H1 (cell line): ENCODE data around the gene HABP4. TPM values are rescaled to one million over a fixed set of nuclear protein-coding genes. Genes with fewer than 3 reads are reported as not detected.
A peak's percentile ranks its signal among the peaks of the same experiment; 100 is the strongest.

Experiments used
- CTCF ChIA-PET: fragments of 300-600 bp; sonication (Branson Sonifier 250); formaldehyde crosslinking; loops from one replicate; lab custom pipeline; 2021; ENCODE audit not compliant: partially characterized antibody; lab: Charles Lee
- POLR2A ChIA-PET: fragments of 300-600 bp; sonication (Branson Sonifier 250); formaldehyde crosslinking; loops from one replicate; lab custom pipeline; 2021; ENCODE audit warnings: inconsistent platforms; ENCODE audit not compliant: partially characterized antibody; lab: Charles Lee
- DNase-seq, 2 experiments: peaks; one replicate each; pipeline versions ENCODE4 v3.0.0 to v3.0.0-alpha.2; 2010 to 2022; ENCODE audit warnings: low spot score in 2 of 2, low read depth in 1 of 2, mixed read lengths in 1 of 2
- FAIRE-seq: peaks from 2 replicates; lab custom pipeline; 2011; peaks lifted over from hg19 to GRCh38; lab: Jason Lieb, UNC
- H2AFZ ChIP-seq: 2 replicates; pipeline ENCODE4 v1.8.1; 2012; ENCODE audit warnings: low read length, inconsistent platforms
- H2AK5ac ChIP-seq: 2 replicates; pipeline ENCODE4 v1.6.1; 2013; ENCODE audit warnings: low read depth, low read length
- H2BK120ac ChIP-seq: replicated peaks from 2 replicates; pipeline ENCODE3; 2013; ENCODE audit warnings: low read depth, low read length, inconsistent platforms
- H2BK12ac ChIP-seq: 2 replicates; pipeline ENCODE4 v1.6.1; 2013; ENCODE audit warnings: low read depth, low read length
- H2BK15ac ChIP-seq: 2 replicates; pipeline ENCODE4 v1.6.1; 2013; ENCODE audit warnings: low read length
- H2BK20ac ChIP-seq: 2 replicates; pipeline ENCODE4 v1.6.1; 2013; ENCODE audit warnings: low read length
- H2BK5ac ChIP-seq: 2 replicates; pipeline ENCODE4 v1.6.1; 2013; ENCODE audit warnings: low read depth, low read length
- H3K14ac ChIP-seq: 2 replicates; pipeline ENCODE4 v1.6.1; 2013; ENCODE audit warnings: inconsistent platforms; ENCODE audit not compliant: insufficient read length
- H3K18ac ChIP-seq: 2 replicates; pipeline ENCODE4 v1.6.1; 2013; ENCODE audit warnings: low read length; ENCODE audit errors: extremely low read depth
- H3K23ac ChIP-seq: 2 replicates; pipeline ENCODE4 v1.6.1; 2013; ENCODE audit warnings: inconsistent platforms; ENCODE audit not compliant: insufficient read length
- H3K23me2 ChIP-seq: 2 replicates; pipeline ENCODE4 v1.6.1; 2013; ENCODE audit warnings: low read depth, low read length
- H3K27ac ChIP-seq: 2 replicates; pipeline ENCODE4 v1.6.1; 2011; ENCODE audit warnings: low read depth, low read length, inconsistent platforms
- H3K27me3 ChIP-seq, 4 experiments: replicated peaks in 1 of 4; 1 replicate in 1 of 4; 2 replicates in 3 of 4; pipeline versions ENCODE4 v1.6.1 to v1.8.1; 2011 to 2013; ENCODE audit warnings: low read length in 3 of 4, mild to moderate bottlenecking in 3 of 4, inconsistent platforms in 2 of 4, mixed read lengths in 2 of 4, moderate library complexity in 1 of 4; ENCODE audit not compliant: control insufficient read depth in 3 of 4, insufficient read depth in 3 of 4; ENCODE audit errors: extremely low read depth in 1 of 4
- H3K36me3 ChIP-seq, 4 experiments: 2 replicates each; pipeline versions ENCODE4 v1.6.1 to v1.8.1; 2011 to 2013; ENCODE audit warnings: mild to moderate bottlenecking in 4 of 4, low read length in 3 of 4, moderate library complexity in 2 of 4, control low read depth in 1 of 4, inconsistent platforms in 1 of 4; ENCODE audit not compliant: insufficient read depth in 4 of 4, control insufficient read depth in 2 of 4
- H3K4ac ChIP-seq: replicated peaks from 2 replicates; pipeline ENCODE3; 2013; ENCODE audit warnings: low read length, low read depth, mixed read lengths, inconsistent platforms; ENCODE audit not compliant: insufficient read length
- H3K4me1 ChIP-seq, 4 experiments: replicated peaks in 1 of 4; 1 replicate in 1 of 4; 2 replicates in 3 of 4; pipeline versions ENCODE4 v1.6.1 to v1.8.1; 2011 to 2013; ENCODE audit warnings: low read length in 3 of 4, inconsistent platforms in 2 of 4, mixed read lengths in 1 of 4; ENCODE audit not compliant: insufficient read depth in 4 of 4, control insufficient read depth in 3 of 4
- H3K4me2 ChIP-seq, 2 experiments: 2 replicates each; pipeline versions ENCODE4 v1.6.1 to v1.8.1; 2011 to 2013; ENCODE audit warnings: low read depth in 2 of 2, low read length in 2 of 2, control low read depth in 1 of 2, inconsistent platforms in 1 of 2, mild to moderate bottlenecking in 1 of 2; ENCODE audit not compliant: insufficient read depth in 1 of 2
- H3K4me3 ChIP-seq, 4 experiments: fragments of 200-600, 300-600 bp in 1 of 4; sonication (generic), shearing (Covaris generic), sonication (Bioruptor Twin) in 1 of 4; 2 replicates each; pipeline versions ENCODE4 v1.5.1 to v1.8.1; 2011 to 2016; ENCODE audit warnings: low read length in 4 of 4, low read depth in 3 of 4, control low read depth in 2 of 4, inconsistent platforms in 2 of 4, mild to moderate bottlenecking in 2 of 4, mixed read lengths in 1 of 4, moderate library complexity in 1 of 4; ENCODE audit not compliant: insufficient read depth in 2 of 4; ENCODE audit errors: extremely low read depth in 1 of 4
- H3K56ac ChIP-seq: replicated peaks from 2 replicates; pipeline ENCODE3; 2013; ENCODE audit warnings: low read depth, mild to moderate bottlenecking, mixed read lengths, low read length, inconsistent platforms; ENCODE audit not compliant: insufficient read length
- H3K79me1 ChIP-seq: 2 replicates; pipeline ENCODE4 v1.6.1; 2013; ENCODE audit warnings: low read depth, low read length, control low read depth
- H3K79me2 ChIP-seq, 2 experiments: 2 replicates each; pipeline versions ENCODE4 v1.6.1 to v1.8.1; 2012 to 2013; ENCODE audit warnings: low read length in 2 of 2, mild to moderate bottlenecking in 2 of 2, inconsistent platforms in 1 of 2; ENCODE audit not compliant: insufficient read depth in 2 of 2, control insufficient read depth in 1 of 2
- H3K9ac ChIP-seq, 4 experiments: replicated peaks in 1 of 4; 1 replicate in 1 of 4; 2 replicates in 3 of 4; pipeline versions ENCODE4 v1.6.1 to v1.8.1; 2011 to 2013; ENCODE audit warnings: low read depth in 3 of 4, low read length in 3 of 4, control low read depth in 2 of 4, mild to moderate bottlenecking in 2 of 4, moderate library complexity in 2 of 4, inconsistent platforms in 1 of 4; ENCODE audit errors: extremely low read depth in 1 of 4
- H3K9me3 ChIP-seq, 2 experiments: 2 replicates each; pipeline versions ENCODE4 v1.6.1 to v1.8.1; 2012 to 2013; ENCODE audit warnings: mild to moderate bottlenecking in 2 of 2, moderate library complexity in 2 of 2, control low read depth in 1 of 2, inconsistent platforms in 1 of 2, low read depth in 1 of 2, low read length in 1 of 2, mixed read lengths in 1 of 2; ENCODE audit not compliant: insufficient read depth in 2 of 2
- H4K20me1 ChIP-seq, 2 experiments: replicated peaks in 1 of 2; 2 replicates each; pipeline versions ENCODE3 to v1.8.1; 2011 to 2013; ENCODE audit warnings: inconsistent platforms in 2 of 2, low read length in 2 of 2, mild to moderate bottlenecking in 1 of 2; ENCODE audit not compliant: insufficient read depth in 2 of 2, control insufficient read depth in 1 of 2
- H4K5ac ChIP-seq: 2 replicates; pipeline ENCODE4 v1.6.1; 2013; ENCODE audit warnings: low read length, low read depth, mixed read lengths, inconsistent platforms; ENCODE audit not compliant: insufficient read length
- H4K8ac ChIP-seq: 2 replicates; pipeline ENCODE4 v1.8.0; 2013; ENCODE audit warnings: mild to moderate bottlenecking, moderate library complexity, low read length, inconsistent platforms; ENCODE audit not compliant: insufficient read depth; ENCODE audit errors: extremely low read depth
- H4K91ac ChIP-seq: replicated peaks from 2 replicates; pipeline ENCODE3; 2013; ENCODE audit warnings: low read length, mixed read lengths, inconsistent platforms; ENCODE audit not compliant: insufficient read length
- ASH2L ChIP-seq: fragments of 200-600, 300-600 bp; sonication (generic); IDR thresholded peaks from one replicate; pipeline ENCODE4 v1.7.1; 2017; ENCODE audit warnings: low read length
- ATF3 ChIP-seq: IDR thresholded peaks from 2 replicates; pipeline ENCODE4 v1.6.1; 2011; ENCODE audit warnings: low read depth, mild to moderate bottlenecking, low read length; ENCODE audit not compliant: insufficient read depth
- CTBP2 ChIP-seq: IDR thresholded peaks from 2 replicates; pipeline ENCODE4 v1.7.0; 2011; ENCODE audit warnings: borderline replicate concordance, mild to moderate bottlenecking, moderate library complexity, mixed read lengths, low read length; ENCODE audit not compliant: insufficient read depth, insufficient read length
- EZH2 ChIP-seq: fragments of 200-600 bp; sonication (generic); IDR thresholded peaks from 2 replicates; pipeline ENCODE4 v1.7.1; 2012; ENCODE audit warnings: low read depth, mild to moderate bottlenecking, moderate library complexity, low read length, inconsistent platforms; ENCODE audit not compliant: severe bottlenecking
- GABPA ChIP-seq: IDR thresholded peaks from 2 replicates; pipeline ENCODE4 v1.6.1; 2011; ENCODE audit warnings: mild to moderate bottlenecking, low read length, moderate library complexity, borderline replicate concordance; ENCODE audit not compliant: insufficient read depth
- SAP30 ChIP-seq: fragments of 300-600 bp; sonication (generic); IDR thresholded peaks from 2 replicates; pipeline ENCODE4 v1.7.1; 2012; ENCODE audit warnings: low read length, moderate library complexity, mild to moderate bottlenecking, inconsistent platforms; ENCODE audit not compliant: insufficient read depth, insufficient replicate concordance
- SIN3A ChIP-seq, 2 experiments: IDR thresholded peaks in 1 of 2; conservative IDR thresholded peaks in 1 of 2; 2 replicates each; pipeline ENCODE4 v1.6.1; 2011 to 2012; ENCODE audit warnings: low read length in 2 of 2, improper control_type of control experiment in 1 of 2, low read depth in 1 of 2, mild to moderate bottlenecking in 1 of 2
- TBP ChIP-seq: IDR thresholded peaks from 2 replicates; pipeline ENCODE4 v1.6.1; 2011; ENCODE audit warnings: low read depth, low read length, improper control_type of control experiment
- WGBS, 2 experiments: shearing (Covaris generic) in 1 of 2; methylation state at CpG; one replicate each; pipeline versions ENCODE4 v1.1.6 to v1.1.7; 2013 to 2015; ENCODE audit warnings: low lambda C conversion rate in 2 of 2, mixed read lengths in 2 of 2, inconsistent platforms in 1 of 2, low coverage in 1 of 2, missing lambda C conversion rate in 1 of 2; ENCODE audit not compliant: insufficient replicate concordance in 2 of 2, insufficient coverage in 1 of 2, insufficient read length in 1 of 2; ENCODE audit errors: extremely low coverage in 1 of 2, missing lambda C conversion rate in 1 of 2; 5-methylcytosine and 5-hydroxymethylcytosine counted together
- polyA plus RNA-seq, 7 experiments: library from polyadenylated mRNA; depleted of rRNA in 3 of 7; stranded (reverse) in 5 of 7; unstranded in 2 of 7; fragments of >200 nt in 5 of 7; fragments of 200-250 nt in 2 of 7; gene quantifications; 1 replicate in 5 of 7; 2 replicates in 1 of 7; 4 replicates in 1 of 7; pipeline versions ENCODE4 v1.2.1 to v1.2.3, GENCODE V29; 2011 to 2013; ENCODE audit warnings: missing spikeins in 2 of 7, mixed read lengths in 2 of 7
- total RNA-seq: library from RNA; stranded (reverse); fragmentation: NEBNext Ultra II Directional; extraction: Animal tissue kit (Norgen Biotek cat#: 25700); gene quantifications from 2 replicates; pipeline ENCODE4 v1.2.1, GENCODE V29; 2021
- TF ChIP-seq, protein P1 (sequence below), 3 experiments: IDR thresholded peaks; 1 replicate in 2 of 3; 2 replicates in 1 of 3; pipeline versions ENCODE4 v1.5.1 to v1.6.1; 2011; ENCODE audit warnings: low read length in 3 of 3, mild to moderate bottlenecking in 3 of 3, inconsistent platforms in 2 of 3, low read depth in 1 of 3, moderate library complexity in 1 of 3; ENCODE audit not compliant: insufficient read depth in 1 of 3; ENCODE audit errors: control extremely low read depth in 1 of 3

Gene HABP4
- total and polyA plus RNA-seq, 2 of the 8 experiments (the other 6 are each of a cell fraction or from before 2014, with no cell fraction given) = 3.3 to 11.2 TPM

DNA sequence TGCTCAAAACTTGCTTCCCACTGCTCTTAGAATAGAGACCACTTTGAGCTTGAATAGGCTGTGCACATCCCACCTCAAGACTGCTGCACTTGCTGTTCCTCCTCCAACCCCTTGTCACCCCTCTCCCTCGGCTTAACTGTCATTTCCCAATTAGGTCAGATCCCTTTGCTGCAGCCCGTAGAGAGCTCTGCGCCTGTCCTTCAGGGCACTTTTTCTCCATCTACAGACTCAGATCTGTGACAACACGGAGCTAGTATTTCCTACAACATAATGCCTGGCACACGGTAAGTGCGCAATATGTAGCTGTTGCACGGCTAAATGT, 485 bp upstream of the HABP4 start:
- Histone ChIP-seq H3K18ac (no peak overlapping the region), H3K4me3 (peak overlapping the region; percentile 52 to 72 (median 60); a peak in 7 of 8 replicates), H4K5ac (no peak overlapping the region), H3K36me3 (no peaks in the 10 kb centered on the region), H3K79me1 (no peaks in the 10 kb centered on the region), H3K23me2 (peaks cover 10% of the 10 kb centered on the region), H2BK15ac (no peak overlapping the region), H3K27ac (no peak overlapping the region), H4K91ac (no peak overlapping the region), H3K4me2 (peak overlapping the region; percentile 92 to 99), H3K27me3 (peaks cover 0 to 13% (median 5%) of the 10 kb centered on the region in 4 experiments; a peak in 4 of 7 replicates), H3K23ac (no peak overlapping the region), H3K9me3 (no peaks in the 10 kb centered on the region), H2AFZ (peak overlapping the region; percentile 94), H2BK20ac (no peak overlapping the region), H4K20me1 (peaks cover 3% of the 10 kb centered on the region in 2 experiments), H4K8ac (no peak overlapping the region), H2BK5ac (no peak overlapping the region), H3K56ac (no peak overlapping the region), H3K14ac (no peak overlapping the region), H2BK12ac (peak overlapping the region; percentile 12; the same call in 1 of the 2 replicates), H2BK120ac (no peak overlapping the region), H2AK5ac (no peak overlapping the region), H3K79me2 (peaks cover 0 to 6% of the 10 kb centered on the region in 2 experiments; a peak in 1 of 4 replicates), H3K9ac (no peak overlapping the region), H3K4me1 (peaks cover 0 to 7% (median 4%) of the 10 kb centered on the region in 4 experiments; a peak in 4 of 7 replicates), H3K4ac (no peak overlapping the region)
- DNase-seq (peak in 1 of 2 experiments; percentile 13), FAIRE-seq (peak; percentile 48)
- ChIA-PET POLR2A (interaction anchor here (1.0 to 1.2 kb wide), 2 partner anchors 29 to 33 kb away, joined by 3 to 6 read pairs; no protein-coding TSS in a partner anchor), CTCF (interaction anchor here (0.6 to 1.8 kb wide), 13 partner anchors 9 to 993 kb away, joined by 3 to 7 read pairs (median 4); no protein-coding TSS in a partner anchor)
- 2% methylated on average over 7 of the region's 7 CpGs; no CpG with 5 or more reads in 1 of the 2 experiments for WGBS, 2 experiments
- TF ChIP-seq SIN3A (conservative IDR thresholded peaks at IDR 0.05 in 1 of 2, IDR thresholded peaks at IDR 0.05 in 1 of 2; ENCODE audit: low read depth in 1 of 2, low read length in 2 of 2) = peak in 1 of 2 experiments; percentile 28; a peak in 1 of 4 replicates
- no peak for TF ChIP-seq TBP
- peak; percentile 29 for TF ChIP-seq EZH2
- no peak for TF ChIP-seq GABPA
- no peak for TF ChIP-seq SAP30
- no peak for TF ChIP-seq ATF3
- TF ChIP-seq ASH2L = peak; percentile 77
- no peak for TF ChIP-seq CTBP2
- TF ChIP-seq, protein P1, sequence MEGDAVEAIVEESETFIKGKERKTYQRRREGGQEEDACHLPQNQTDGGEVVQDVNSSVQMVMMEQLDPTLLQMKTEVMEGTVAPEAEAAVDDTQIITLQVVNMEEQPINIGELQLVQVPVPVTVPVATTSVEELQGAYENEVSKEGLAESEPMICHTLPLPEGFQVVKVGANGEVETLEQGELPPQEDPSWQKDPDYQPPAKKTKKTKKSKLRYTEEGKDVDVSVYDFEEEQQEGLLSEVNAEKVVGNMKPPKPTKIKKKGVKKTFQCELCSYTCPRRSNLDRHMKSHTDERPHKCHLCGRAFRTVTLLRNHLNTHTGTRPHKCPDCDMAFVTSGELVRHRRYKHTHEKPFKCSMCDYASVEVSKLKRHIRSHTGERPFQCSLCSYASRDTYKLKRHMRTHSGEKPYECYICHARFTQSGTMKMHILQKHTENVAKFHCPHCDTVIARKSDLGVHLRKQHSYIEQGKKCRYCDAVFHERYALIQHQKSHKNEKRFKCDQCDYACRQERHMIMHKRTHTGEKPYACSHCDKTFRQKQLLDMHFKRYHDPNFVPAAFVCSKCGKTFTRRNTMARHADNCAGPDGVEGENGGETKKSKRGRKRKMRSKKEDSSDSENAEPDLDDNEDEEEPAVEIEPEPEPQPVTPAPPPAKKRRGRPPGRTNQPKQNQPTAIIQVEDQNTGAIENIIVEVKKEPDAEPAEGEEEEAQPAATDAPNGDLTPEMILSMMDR (IDR thresholded peaks at IDR 0.05; ENCODE audit: control extremely low read depth in 1 of 3, insufficient read depth in 1 of 3, low read depth in 1 of 3, low read length in 3 of 3) = no peak
